ENCODE measurements around the gene TMEM91. TPM values are rescaled to one million over a fixed set of nuclear protein-coding genes. Genes with fewer than 3 reads are reported as not detected.
"Not testable (repeated sequence)": the region's sequence is repeated elsewhere in the genome, so short reads cannot be mapped to it uniquely, and the experiment has no call there.

The TMEM91 gene
- 10 to 100 TPM in 1 of 10 donors, 1 to 10 TPM in 9; 2.2 to 10.7 (median 3.9) TPM for polyA plus RNA-seq (ENCODE audit: insufficient read length in 10 of 10)
- long read RNA-seq, donor 1, partial matches to known transcripts, result 0 of 2 reads
- long read RNA-seq, donor 1, other reads (novel, unspliced or antisense), result 0 of 2 reads
- long read RNA-seq, donor 2, result 0 reads
- long read RNA-seq, donor 3, result 0 reads
- long read RNA-seq, donor 4, partial matches to known transcripts, result 0 of 1 reads
- long read RNA-seq, donor 4, other reads (novel, unspliced or antisense), result 0 of 1 reads
- long read RNA-seq, donor 5, partial matches to known transcripts, result 0 of 2 reads
- long read RNA-seq, donor 5, other reads (novel, unspliced or antisense), result 0 of 2 reads
- long read RNA-seq, donor 6, result 0 reads
- long read RNA-seq, donor 7, partial matches to known transcripts, result 0 of 1 reads
- long read RNA-seq, donor 7, other reads (novel, unspliced or antisense), result 0 of 1 reads
- long read RNA-seq, donor 8, result 0 reads
- long read RNA-seq, donor 9, result 0 reads

GRCh38 chr19:41376241-41376997 lies at the start of gene TMEM91:
Gene TMEM91, plus strand, starts transcription at chr19:41376533. Its CDS starts 1,777 bp downstream, at chr19:41378310.
- DNase-seq, result peak in 1 of 3 donors; percentile 72

GRCh38 chr19:41327076-41327575 lies 49.2 kb upstream of the TMEM91 start:
- DNase-seq, result no peak

GRCh38 chr19:41327576-41328156 lies 48.7 kb upstream of the TMEM91 start:
- DNase-seq, result peak in 1 of 3 donors; percentile 72

- DNase-seq, result peak in 1 of 3 donors; percentile 32
These were observed 48.0 kb upstream of the TMEM91 start for GRCh38 chr19:41328157-41328841.

- DNase-seq, result peak in 1 of 3 donors; percentile 55
These were observed 47.5 kb upstream of the TMEM91 start for GRCh38 chr19:41328842-41329225.

- no peak for DNase-seq
These were observed 45.9 kb upstream of the TMEM91 start for GRCh38 chr19:41330481-41330880.

GRCh38 chr19:41330946-41331678 lies 45.2 kb upstream of the TMEM91 start:
- DNase-seq, result no peak

- no peak for DNase-seq
These were observed 44.3 kb upstream of the TMEM91 start for GRCh38 chr19:41332000-41332399.

GRCh38 chr19:41332468-41332867 lies 43.9 kb upstream of the TMEM91 start:
- DNase-seq, result no peak

- DNase-seq, result no peak
These were observed 41.5 kb upstream of the TMEM91 start for GRCh38 chr19:41334793-41335192.

- no peak for DNase-seq
These were observed 40.9 kb upstream of the TMEM91 start for GRCh38 chr19:41335467-41335866.

- no peak for DNase-seq
These were observed 36.4 kb upstream of the TMEM91 start for GRCh38 chr19:41339936-41340335.

GRCh38 chr19:41341669-41342490 lies 34.5 kb upstream of the TMEM91 start:
- DNase-seq, result no peak

GRCh38 chr19:41344162-41344561 lies 32.2 kb upstream of the TMEM91 start:
- no peak for DNase-seq

- DNase-seq, result not testable (repeated sequence)
These were observed 29.4 kb upstream of the TMEM91 start for GRCh38 chr19:41346916-41347315.

GRCh38 chr19:41350735-41351338 lies 25.5 kb upstream of the TMEM91 start:
- no peak for DNase-seq

- peak in 1 of 3 donors; percentile 71 for DNase-seq
These were observed 24.7 kb upstream of the TMEM91 start for GRCh38 chr19:41351339-41352245.

- DNase-seq, result no peak
These were observed 24.1 kb upstream of the TMEM91 start for GRCh38 chr19:41352279-41352608.

Measured in muscle of back (tissue), 13 donors.